Sigmoid colon (tissue), 7 donors: ENCODE data around the gene ARSG. TPM values are rescaled to one million over a fixed set of nuclear protein-coding genes. Genes with fewer than 3 reads are reported as not detected.
A peak's percentile ranks its signal among the peaks of the same experiment; 100 is the strongest.

ENCODE experiments used
- DNase-seq: peaks from one replicate; pipeline ENCODE4 v3.0.0-alpha.2; 2019
- H3K27ac ChIP-seq, 4 donors: fragments of 200-600 bp; sonication (generic); one replicate each; pipeline ENCODE4 v1.5.1; 2016 to 2019; ENCODE audit warnings: mild to moderate bottlenecking in 1 of 4
- H3K27me3 ChIP-seq, 3 donors: fragments of 200-600 bp; sonication (generic); one replicate each; pipeline ENCODE4 v1.5.1; 2019; ENCODE audit warnings: mild to moderate bottlenecking in 1 of 3
- H3K36me3 ChIP-seq, 4 donors: fragments of 200-600 bp; sonication (generic); one replicate each; pipeline ENCODE4 v1.5.1; 2016 to 2019
- H3K4me1 ChIP-seq, 4 donors: fragments of 200-600 bp; sonication (generic); one replicate each; pipeline ENCODE4 v1.5.1; 2017 to 2019
- H3K4me3 ChIP-seq, 4 donors: fragments of 200-600 bp; sonication (generic); one replicate each; pipeline ENCODE4 v1.5.1; 2017 to 2019; ENCODE audit warnings: mild to moderate bottlenecking in 2 of 4, moderate library complexity in 1 of 4
- H3K9me3 ChIP-seq, 4 donors: fragments of 200-600 bp in 3 of 4; sonication (generic) in 3 of 4; one replicate each; pipeline versions ENCODE4 v1.5.1 to v1.6.1; 2013 to 2019
- CTCF ChIP-seq, 4 experiments: fragments of 450-650 bp in 3 of 4; fragments of 200-600 bp in 1 of 4; IDR thresholded peaks; one replicate each; pipeline ENCODE4 v1.5.1; 2016 to 2019; ENCODE audit warnings: antibody characterized with exemption in 4 of 4, mild to moderate bottlenecking in 3 of 4, moderate library complexity in 2 of 4
- EP300 ChIP-seq, 4 donors: sonication (generic); formaldehyde crosslinking; IDR thresholded peaks; one replicate each; pipeline ENCODE4 v1.6.1; 2017; ENCODE audit warnings: antibody characterized with exemption in 4 of 4
- POLR2A ChIP-seq, 2 donors: fragments of 450-650 bp; IDR thresholded peaks; one replicate each; pipeline ENCODE4 v1.6.1; 2016; ENCODE audit warnings: antibody characterized with exemption in 2 of 2, mild to moderate bottlenecking in 2 of 2, moderate library complexity in 2 of 2
- POLR2AphosphoS5 ChIP-seq, 4 donors: sonication (generic); formaldehyde crosslinking; IDR thresholded peaks; one replicate each; pipeline ENCODE4 v1.6.1; 2017; ENCODE audit warnings: antibody characterized with exemption in 4 of 4
- WGBS, 2 donors: extraction: QIAGEN DNeasy Blood & Tissue Kit; methylation state at CpG; one replicate each; pipeline ENCODE4 v1.1.7; 2013; 5-methylcytosine and 5-hydroxymethylcytosine counted together
- intact Hi-C: fragments of 100-400 bp; cut with DNase I; formaldehyde crosslinking; loops from one replicate; pipeline ENCODE4 v1.15.1; 2023
- polyA plus RNA-seq, 3 donors: library from polyadenylated mRNA; stranded (reverse); fragments of 200-250 nt; gene quantifications; one replicate each; pipeline ENCODE4 v1.2.3, GENCODE V29; 2013
- total RNA-seq, 4 donors: library from RNA; depleted of rRNA; stranded (reverse); fragments of >200 nt; gene quantifications; one replicate each; pipeline ENCODE4 v1.1.0, GENCODE V29; 2016
- donor health status: healthy with polysubstance abuse.
- donor health status: Bipolar disorder and iron deficiency.
- donor health status: healthy.

ARSG gene
- total and polyA plus RNA-seq, 7 donors: under 0.01 to 3.0 (median 1.8) TPM

- no peak for TF ChIP-seq POLR2A (IDR thresholded peaks at IDR 0.05)
- no peak for TF ChIP-seq POLR2AphosphoS5 (IDR thresholded peaks at IDR 0.05)
- no peak for TF ChIP-seq CTCF (IDR thresholded peaks at IDR 0.05)
- no peak for TF ChIP-seq EP300 (IDR thresholded peaks at IDR 0.05)
- Histone ChIP-seq H3K36me3 (peaks cover under 1 to 78% (median 20%) of the 10 kb centered on the region in 4 donors), H3K4me1 (peaks cover 0 to 36% (median 14%) of the 10 kb centered on the region in 4 donors), H3K27me3 (no peaks in the 10 kb centered on the region), H3K9me3 (no peaks in the 10 kb centered on the region), H3K4me3 (no peak overlapping the region), H3K27ac (peak overlapping the region in 3 of 4 donors; percentile 52 to 75 (median 69))
- DNase-seq: no peak
- intact Hi-C loops: no loop called here
- WGBS, 2 donors: 90 to 93% methylated on average over 11 of the region's 11 CpGs
These were observed 152.7 kb downstream of the ARSG start for GRCh38 chr17:68443972-68444464.

DNA sequence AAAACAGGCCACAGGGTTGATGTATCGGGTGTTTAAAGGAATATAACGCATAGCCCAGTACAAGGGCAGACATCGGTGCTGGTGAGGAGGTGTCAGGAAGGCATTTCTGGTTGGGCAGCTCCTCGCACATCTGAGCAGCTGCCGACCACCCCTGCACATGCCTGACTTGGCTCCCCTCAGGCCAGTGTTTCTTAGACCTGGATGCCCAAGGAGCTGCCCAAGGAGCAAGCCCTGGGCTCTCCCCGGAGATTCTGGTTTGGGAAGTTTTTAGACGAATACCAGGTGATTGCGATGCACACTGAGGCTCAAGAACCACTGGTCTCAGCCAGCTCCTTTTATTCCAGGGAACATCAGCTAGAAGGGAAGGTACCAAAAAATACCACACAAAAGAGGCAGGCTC lies 154.4 kb downstream of the ARSG start:
- DNase-seq: no peak
- H3K9me3 ChIP-seq: no peaks in the 10 kb centered on the region
- intact Hi-C loops: no loop called here
- WGBS, 2 donors: 90 to 95% methylated on average over 8 of the region's 8 CpGs
- peaks cover 9 to 82% (median 27%) of the 10 kb centered on the region in 4 donors for H3K36me3 ChIP-seq
- no peak overlapping the region for H3K27ac ChIP-seq
- TF ChIP-seq POLR2AphosphoS5 (IDR thresholded peaks at IDR 0.05) (no peak), CTCF (IDR thresholded peaks at IDR 0.05) (no peak), POLR2A (IDR thresholded peaks at IDR 0.05) (no peak), EP300 (IDR thresholded peaks at IDR 0.05) (no peak)
- H3K4me1 ChIP-seq: peaks cover 0 to 23% (median 14%) of the 10 kb centered on the region in 4 donors
- no peak overlapping the region for H3K4me3 ChIP-seq
- H3K27me3 ChIP-seq: no peaks in the 10 kb centered on the region

GRCh38 chr17:68446626-68447041 lies 155.3 kb downstream of the ARSG start:
- H3K9me3 ChIP-seq: no peaks in the 10 kb centered on the region
- no peak for DNase-seq
- intact Hi-C loops: no loop called here
- H3K4me3 ChIP-seq: no peak overlapping the region
- TF ChIP-seq EP300 (IDR thresholded peaks at IDR 0.05) (no peak), POLR2AphosphoS5 (IDR thresholded peaks at IDR 0.05) (no peak), POLR2A (IDR thresholded peaks at IDR 0.05) (no peak), CTCF (IDR thresholded peaks at IDR 0.05) (no peak)
- no peak overlapping the region for H3K27ac ChIP-seq
- peaks cover 9 to 84% (median 35%) of the 10 kb centered on the region in 4 donors for H3K36me3 ChIP-seq
- H3K27me3 ChIP-seq: no peaks in the 10 kb centered on the region
- H3K4me1 ChIP-seq: peaks cover 0 to 16% (median 14%) of the 10 kb centered on the region in 4 donors
- 93% methylated on average over 9 of the region's 9 CpGs for WGBS, 2 donors

DNA sequence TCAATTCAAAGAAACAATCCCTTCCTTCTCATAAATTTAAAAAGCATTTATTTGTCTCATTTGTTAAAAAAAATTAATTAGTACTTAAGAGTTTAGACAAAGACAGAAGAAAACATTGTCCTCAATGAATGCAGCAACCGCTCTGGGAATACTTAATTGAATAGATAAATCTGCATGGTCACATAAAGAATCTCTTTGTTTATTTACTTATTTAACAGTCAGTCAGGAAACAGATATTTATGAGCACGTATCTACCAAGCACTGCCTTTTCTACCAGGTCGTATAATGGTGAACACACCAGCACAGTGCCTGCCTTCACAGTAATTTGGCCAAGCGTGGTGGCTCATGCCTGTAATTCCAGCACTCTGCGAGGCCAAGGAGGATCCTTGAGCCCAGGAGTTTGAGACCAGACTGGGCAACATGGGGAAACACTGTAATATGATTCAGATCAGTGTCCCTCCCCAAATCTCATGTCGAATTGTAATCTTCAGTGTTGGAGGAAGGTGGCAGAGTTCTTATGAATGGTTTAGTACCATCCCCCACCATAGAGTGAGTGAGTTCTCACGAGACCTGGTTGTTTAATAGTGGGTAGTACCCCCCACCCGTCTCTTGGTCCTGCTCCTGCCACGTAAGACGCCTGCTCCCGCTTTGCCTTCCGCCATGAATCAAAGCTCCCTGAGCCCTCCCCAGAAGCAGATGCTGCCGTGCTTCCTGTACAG lies 157.9 kb downstream of the ARSG start:
- 90 to 91% methylated on average over 13 of the region's 13 CpGs for WGBS, 2 donors
- no peak for DNase-seq
- H3K9me3 ChIP-seq: no peaks in the 10 kb centered on the region
- H3K4me1 ChIP-seq: no peaks in the 10 kb centered on the region
- H3K27me3 ChIP-seq: no peaks in the 10 kb centered on the region
- H3K4me3 ChIP-seq: no peak overlapping the region
- H3K36me3 ChIP-seq: peaks cover 9 to 77% (median 36%) of the 10 kb centered on the region in 4 donors
- H3K27ac ChIP-seq: no peak overlapping the region
- TF ChIP-seq POLR2AphosphoS5 (IDR thresholded peaks at IDR 0.05) (no peak), POLR2A (IDR thresholded peaks at IDR 0.05) (no peak), CTCF (IDR thresholded peaks at IDR 0.05) (no peak), EP300 (IDR thresholded peaks at IDR 0.05) (no peak)
- intact Hi-C loops: no loop called here
